Liver (tissue), 9 donors: ENCODE measurements around the gene HOXB4. TPM values are rescaled to one million over a fixed set of nuclear protein-coding genes. Genes with fewer than 3 reads are reported as not detected.

ENCODE experiments used
- DNase-seq: peaks from one replicate; pipeline ENCODE4 v3.0.0-alpha.2; 2017; ENCODE audit warnings: low spot score
- H3K27ac ChIP-seq, 2 donors: one replicate each; pipeline ENCODE4 v1.7.0; 2013; ENCODE audit warnings: inconsistent platforms in 2 of 2, low read length in 2 of 2, control low read depth in 1 of 2, low read depth in 1 of 2, mild to moderate bottlenecking in 1 of 2
- H3K27me3 ChIP-seq, 4 donors: one replicate each; pipeline versions ENCODE4 v1.6.1 to v1.7.0; 2013; ENCODE audit warnings: low read length in 3 of 4, inconsistent platforms in 1 of 4, mild to moderate bottlenecking in 1 of 4, moderate library complexity in 1 of 4; ENCODE audit not compliant: control insufficient read depth in 4 of 4, insufficient read depth in 4 of 4
- H3K36me3 ChIP-seq, 4 donors: one replicate each; pipeline versions ENCODE4 v1.6.1 to v1.7.0; 2013; ENCODE audit warnings: low read length in 3 of 4, mild to moderate bottlenecking in 3 of 4, low read depth in 1 of 4, moderate library complexity in 1 of 4; ENCODE audit not compliant: control insufficient read depth in 4 of 4, insufficient read depth in 3 of 4
- H3K4me1 ChIP-seq, 4 donors: one replicate each; pipeline versions ENCODE4 v1.6.1 to v1.7.0; 2013; ENCODE audit warnings: low read length in 3 of 4, mild to moderate bottlenecking in 3 of 4, moderate library complexity in 1 of 4; ENCODE audit not compliant: control insufficient read depth in 4 of 4, insufficient read depth in 4 of 4
- H3K4me3 ChIP-seq, 3 donors: one replicate each; pipeline versions ENCODE4 v1.6.1 to v1.7.0; 2013; ENCODE audit warnings: low read length in 3 of 3, control low read depth in 1 of 3, low read depth in 1 of 3, mild to moderate bottlenecking in 1 of 3
- H3K9ac ChIP-seq, 2 donors: one replicate each; pipeline ENCODE4 v1.7.0; 2013; ENCODE audit warnings: low read length in 2 of 2, mild to moderate bottlenecking in 2 of 2, moderate library complexity in 2 of 2, control low read depth in 1 of 2, low read depth in 1 of 2
- H3K9me3 ChIP-seq, 4 donors: one replicate each; pipeline versions ENCODE4 v1.6.1 to v1.7.0; 2013; ENCODE audit warnings: low read length in 3 of 4; ENCODE audit not compliant: control insufficient read depth in 4 of 4
- EGR1 ChIP-seq, 2 donors: IDR thresholded peaks; 2 replicates each; pipeline ENCODE4 v1.6.1; 2016 to 2018; ENCODE audit warnings: antibody characterized with exemption in 2 of 2, low read depth in 2 of 2
- FOXA1 ChIP-seq: IDR thresholded peaks from 2 replicates; pipeline ENCODE4 v1.6.1; 2016; ENCODE audit warnings: antibody characterized with exemption
- GABPA ChIP-seq, 2 donors: IDR thresholded peaks in 1 of 2; conservative IDR thresholded peaks in 1 of 2; 2 replicates each; pipeline ENCODE4 v1.6.1; 2016; ENCODE audit warnings: antibody characterized with exemption in 2 of 2, mild to moderate bottlenecking in 1 of 2, moderate library complexity in 1 of 2
- JUND ChIP-seq, 2 donors: IDR thresholded peaks; 2 replicates each; pipeline ENCODE4 v1.6.1; 2016; ENCODE audit warnings: antibody characterized with exemption in 2 of 2
- NR2F2 ChIP-seq: IDR thresholded peaks from 2 replicates; pipeline ENCODE4 v1.6.1; 2016; ENCODE audit warnings: antibody characterized with exemption
- RXRA ChIP-seq, 2 donors: IDR thresholded peaks; 2 replicates each; pipeline ENCODE4 v1.6.1; 2017 to 2018; ENCODE audit warnings: antibody characterized with exemption in 2 of 2, mild to moderate bottlenecking in 1 of 2
- TAF1 ChIP-seq: conservative IDR thresholded peaks from 2 replicates; pipeline ENCODE4 v1.6.1; 2016; ENCODE audit warnings: antibody characterized with exemption, mild to moderate bottlenecking
- YY1 ChIP-seq: IDR thresholded peaks from 2 replicates; pipeline ENCODE4 v1.6.1; 2016; ENCODE audit warnings: antibody characterized with exemption, mild to moderate bottlenecking
- WGBS: extraction: QIAGEN DNeasy Blood & Tissue Kit; methylation state at CpG from one replicate; pipeline ENCODE4 v1.1.7; 2013; 5-methylcytosine and 5-hydroxymethylcytosine counted together
- polyA plus RNA-seq, 2 donors: library from polyadenylated mRNA; stranded (reverse) in 1 of 2; unstranded in 1 of 2; fragments of 200-250 nt in 1 of 2; fragments of >200 nt in 1 of 2; fragmentation: Nextera tagmentation in 1 of 2; extraction: Ambion mirVana in 1 of 2; gene quantifications; one replicate each; pipeline versions ENCODE4 v1.2.1 to v1.2.3, GENCODE V29; 2013 to 2015
- total RNA-seq, 2 donors: library from RNA; depleted of rRNA; stranded (reverse); fragments of >200 nt; gene quantifications; one replicate each; pipeline ENCODE4 v1.2.3, GENCODE V29; 2014
- TF ChIP-seq, protein P1 (sequence below): fragments of 150-350 bp; IDR thresholded peaks from 2 replicates; pipeline ENCODE4 v1.5.1; 2017; ENCODE audit warnings: improper control_type of control experiment, low read depth, low read length; ENCODE audit not compliant: missing input control
- TF ChIP-seq, protein P2 (sequence below): IDR thresholded peaks from 2 replicates; pipeline ENCODE4 v1.6.1; 2016; ENCODE audit warnings: antibody characterized with exemption
- TF ChIP-seq, protein P3 (sequence below): IDR thresholded peaks from 2 replicates; pipeline ENCODE4 v1.6.1; 2016; ENCODE audit warnings: antibody characterized with exemption
- TF ChIP-seq, protein P4 (sequence below): IDR thresholded peaks from 2 replicates; pipeline ENCODE4 v1.6.1; 2016; ENCODE audit warnings: antibody characterized with exemption, mild to moderate bottlenecking
- TF ChIP-seq, protein P5 (sequence below): IDR thresholded peaks from 2 replicates; pipeline ENCODE4 v1.6.1; 2016; ENCODE audit warnings: antibody characterized with exemption
- donor health status: healthy.
- donor health status: healthy.
- donor health status: healthy.
- donor health status: healthy.
- donor health status: healthy.

The HOXB4 gene
- total and polyA plus RNA-seq, 4 donors = 0.19 to 0.75 (median 0.50) TPM

DNA sequence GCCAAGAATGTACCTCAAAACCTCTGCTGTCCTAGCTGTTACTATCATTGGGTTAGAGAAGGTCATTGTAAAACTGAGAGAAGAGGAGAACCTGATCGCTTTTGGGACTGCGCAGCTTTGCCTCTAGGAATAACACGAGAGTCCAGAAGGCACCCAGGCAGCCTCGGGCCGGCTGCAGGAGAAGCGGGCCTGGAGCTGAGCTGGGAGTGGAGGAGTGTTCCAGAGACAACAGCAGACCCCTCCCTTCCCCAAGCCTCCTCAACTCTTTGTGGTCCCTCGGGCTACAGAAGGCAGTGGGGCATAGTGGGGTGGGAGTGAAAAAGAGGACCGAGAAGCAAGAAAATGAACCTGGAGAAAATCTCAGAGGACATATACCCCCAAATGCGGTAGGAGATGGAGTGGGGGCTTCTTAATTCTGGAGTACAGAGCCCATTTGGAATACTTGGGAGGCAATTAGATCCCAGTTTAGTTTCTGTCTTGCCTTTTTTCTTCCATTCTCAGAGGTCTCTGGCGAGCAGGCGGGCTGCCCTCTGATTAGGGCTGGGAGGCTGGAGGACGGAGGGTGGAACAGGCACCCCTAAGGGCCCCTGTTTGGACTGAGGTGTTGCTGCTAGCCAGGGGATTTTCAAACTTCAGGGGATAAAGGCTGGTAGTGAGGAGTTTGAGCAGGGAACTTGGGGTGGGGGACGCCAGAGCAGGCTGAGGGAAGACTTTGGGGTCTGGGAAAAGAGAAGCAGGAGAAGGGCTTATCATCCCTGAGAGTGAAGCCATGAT, 19.9 kb downstream of the HOXB4 start:
- no peak for DNase-seq
- WGBS = 30% methylated on average over 13 of the region's 13 CpGs
- no peak overlapping the region for H3K9ac ChIP-seq

DNA sequence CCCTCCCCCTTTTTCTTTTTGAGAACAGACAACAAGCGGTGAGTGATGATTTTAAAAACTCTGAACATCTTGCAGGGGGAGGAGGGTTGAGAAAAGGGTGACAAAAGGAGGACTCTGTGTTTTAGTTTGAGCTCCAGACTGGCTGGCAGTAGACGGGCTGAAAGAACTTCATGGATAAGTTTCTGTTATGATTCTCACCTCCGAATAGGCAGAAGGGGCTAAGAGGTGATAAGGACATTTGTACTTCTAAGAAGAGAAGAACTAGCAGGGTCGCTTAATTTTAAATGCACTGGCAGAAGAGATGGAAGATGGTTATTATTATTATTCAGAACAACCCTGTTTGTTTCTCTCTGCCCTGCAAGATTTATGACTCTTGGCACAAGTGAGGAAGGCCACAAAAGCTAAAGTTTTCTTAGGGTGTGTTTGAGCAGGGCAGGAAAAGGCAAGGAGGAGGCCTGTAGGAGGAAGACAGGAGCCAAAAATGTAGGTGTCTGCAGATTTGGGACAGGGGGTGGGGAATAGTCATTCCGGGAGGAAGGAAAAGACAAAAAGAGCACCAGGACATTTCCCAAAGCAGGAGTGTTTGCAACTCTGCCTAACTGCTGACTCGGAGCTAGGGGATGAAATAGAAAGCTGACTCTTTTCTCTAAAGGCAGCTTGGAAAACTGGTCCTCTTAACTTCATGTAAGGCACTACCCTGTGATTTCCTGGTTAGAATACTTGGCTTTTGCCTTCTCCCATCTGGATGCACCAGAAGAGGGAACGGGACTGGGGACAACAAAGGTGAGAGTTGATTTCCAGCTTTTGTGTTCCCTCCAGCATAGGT, 21.4 kb downstream of the HOXB4 start:
- TF ChIP-seq RXRA (IDR thresholded peaks at IDR 0.05) = no peak
- TF ChIP-seq, protein P1, sequence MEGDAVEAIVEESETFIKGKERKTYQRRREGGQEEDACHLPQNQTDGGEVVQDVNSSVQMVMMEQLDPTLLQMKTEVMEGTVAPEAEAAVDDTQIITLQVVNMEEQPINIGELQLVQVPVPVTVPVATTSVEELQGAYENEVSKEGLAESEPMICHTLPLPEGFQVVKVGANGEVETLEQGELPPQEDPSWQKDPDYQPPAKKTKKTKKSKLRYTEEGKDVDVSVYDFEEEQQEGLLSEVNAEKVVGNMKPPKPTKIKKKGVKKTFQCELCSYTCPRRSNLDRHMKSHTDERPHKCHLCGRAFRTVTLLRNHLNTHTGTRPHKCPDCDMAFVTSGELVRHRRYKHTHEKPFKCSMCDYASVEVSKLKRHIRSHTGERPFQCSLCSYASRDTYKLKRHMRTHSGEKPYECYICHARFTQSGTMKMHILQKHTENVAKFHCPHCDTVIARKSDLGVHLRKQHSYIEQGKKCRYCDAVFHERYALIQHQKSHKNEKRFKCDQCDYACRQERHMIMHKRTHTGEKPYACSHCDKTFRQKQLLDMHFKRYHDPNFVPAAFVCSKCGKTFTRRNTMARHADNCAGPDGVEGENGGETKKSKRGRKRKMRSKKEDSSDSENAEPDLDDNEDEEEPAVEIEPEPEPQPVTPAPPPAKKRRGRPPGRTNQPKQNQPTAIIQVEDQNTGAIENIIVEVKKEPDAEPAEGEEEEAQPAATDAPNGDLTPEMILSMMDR = no peak
- TF ChIP-seq, protein P2, sequence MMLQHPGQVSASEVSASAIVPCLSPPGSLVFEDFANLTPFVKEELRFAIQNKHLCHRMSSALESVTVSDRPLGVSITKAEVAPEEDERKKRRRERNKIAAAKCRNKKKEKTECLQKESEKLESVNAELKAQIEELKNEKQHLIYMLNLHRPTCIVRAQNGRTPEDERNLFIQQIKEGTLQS = no peak
- no peak for TF ChIP-seq JUND (IDR thresholded peaks at IDR 0.05)
- no peak for TF ChIP-seq TAF1
- TF ChIP-seq, protein P3, sequence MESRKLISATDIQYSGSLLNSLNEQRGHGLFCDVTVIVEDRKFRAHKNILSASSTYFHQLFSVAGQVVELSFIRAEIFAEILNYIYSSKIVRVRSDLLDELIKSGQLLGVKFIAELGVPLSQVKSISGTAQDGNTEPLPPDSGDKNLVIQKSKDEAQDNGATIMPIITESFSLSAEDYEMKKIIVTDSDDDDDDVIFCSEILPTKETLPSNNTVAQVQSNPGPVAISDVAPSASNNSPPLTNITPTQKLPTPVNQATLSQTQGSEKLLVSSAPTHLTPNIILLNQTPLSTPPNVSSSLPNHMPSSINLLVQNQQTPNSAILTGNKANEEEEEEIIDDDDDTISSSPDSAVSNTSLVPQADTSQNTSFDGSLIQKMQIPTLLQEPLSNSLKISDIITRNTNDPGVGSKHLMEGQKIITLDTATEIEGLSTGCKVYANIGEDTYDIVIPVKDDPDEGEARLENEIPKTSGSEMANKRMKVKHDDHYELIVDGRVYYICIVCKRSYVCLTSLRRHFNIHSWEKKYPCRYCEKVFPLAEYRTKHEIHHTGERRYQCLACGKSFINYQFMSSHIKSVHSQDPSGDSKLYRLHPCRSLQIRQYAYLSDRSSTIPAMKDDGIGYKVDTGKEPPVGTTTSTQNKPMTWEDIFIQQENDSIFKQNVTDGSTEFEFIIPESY = no peak
- TF ChIP-seq, protein P4, sequence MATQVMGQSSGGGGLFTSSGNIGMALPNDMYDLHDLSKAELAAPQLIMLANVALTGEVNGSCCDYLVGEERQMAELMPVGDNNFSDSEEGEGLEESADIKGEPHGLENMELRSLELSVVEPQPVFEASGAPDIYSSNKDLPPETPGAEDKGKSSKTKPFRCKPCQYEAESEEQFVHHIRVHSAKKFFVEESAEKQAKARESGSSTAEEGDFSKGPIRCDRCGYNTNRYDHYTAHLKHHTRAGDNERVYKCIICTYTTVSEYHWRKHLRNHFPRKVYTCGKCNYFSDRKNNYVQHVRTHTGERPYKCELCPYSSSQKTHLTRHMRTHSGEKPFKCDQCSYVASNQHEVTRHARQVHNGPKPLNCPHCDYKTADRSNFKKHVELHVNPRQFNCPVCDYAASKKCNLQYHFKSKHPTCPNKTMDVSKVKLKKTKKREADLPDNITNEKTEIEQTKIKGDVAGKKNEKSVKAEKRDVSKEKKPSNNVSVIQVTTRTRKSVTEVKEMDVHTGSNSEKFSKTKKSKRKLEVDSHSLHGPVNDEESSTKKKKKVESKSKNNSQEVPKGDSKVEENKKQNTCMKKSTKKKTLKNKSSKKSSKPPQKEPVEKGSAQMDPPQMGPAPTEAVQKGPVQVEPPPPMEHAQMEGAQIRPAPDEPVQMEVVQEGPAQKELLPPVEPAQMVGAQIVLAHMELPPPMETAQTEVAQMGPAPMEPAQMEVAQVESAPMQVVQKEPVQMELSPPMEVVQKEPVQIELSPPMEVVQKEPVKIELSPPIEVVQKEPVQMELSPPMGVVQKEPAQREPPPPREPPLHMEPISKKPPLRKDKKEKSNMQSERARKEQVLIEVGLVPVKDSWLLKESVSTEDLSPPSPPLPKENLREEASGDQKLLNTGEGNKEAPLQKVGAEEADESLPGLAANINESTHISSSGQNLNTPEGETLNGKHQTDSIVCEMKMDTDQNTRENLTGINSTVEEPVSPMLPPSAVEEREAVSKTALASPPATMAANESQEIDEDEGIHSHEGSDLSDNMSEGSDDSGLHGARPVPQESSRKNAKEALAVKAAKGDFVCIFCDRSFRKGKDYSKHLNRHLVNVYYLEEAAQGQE = no peak
- TF ChIP-seq YY1 = no peak
- no peak for TF ChIP-seq GABPA (IDR thresholded peaks at IDR 0.05 in 1 of 2, conservative IDR thresholded peaks at IDR 0.05 in 1 of 2)
- TF ChIP-seq FOXA1 = no peak
- TF ChIP-seq, protein P5, sequence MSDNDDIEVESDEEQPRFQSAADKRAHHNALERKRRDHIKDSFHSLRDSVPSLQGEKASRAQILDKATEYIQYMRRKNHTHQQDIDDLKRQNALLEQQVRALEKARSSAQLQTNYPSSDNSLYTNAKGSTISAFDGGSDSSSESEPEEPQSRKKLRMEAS = no peak
- no peak for TF ChIP-seq NR2F2

More for the DNA sequence above, 19.9 kb downstream of the HOXB4 start:
- TF ChIP-seq, protein P5 = no peak
- TF ChIP-seq EGR1 (IDR thresholded peaks at IDR 0.05; ENCODE audit: low read depth in 2 of 2) = no peak
- no peak for TF ChIP-seq FOXA1
- no peak for TF ChIP-seq GABPA (IDR thresholded peaks at IDR 0.05 in 1 of 2, conservative IDR thresholded peaks at IDR 0.05 in 1 of 2)
- Histone ChIP-seq H3K9me3 (no peaks in the 10 kb centered on the region), H3K4me1 (no peaks in the 10 kb centered on the region), H3K27ac (peak overlapping the region in 1 of 2 donors; percentile 10), H3K36me3 (no peaks in the 10 kb centered on the region), H3K4me3 (no peak overlapping the region), H3K27me3 (peaks cover 0 to 8% (median 3%) of the 10 kb centered on the region in 4 donors)

More for the DNA sequence above, 21.4 kb downstream of the HOXB4 start:
- no peaks in the 10 kb centered on the region for H3K9me3 ChIP-seq
- H3K4me1 ChIP-seq = no peaks in the 10 kb centered on the region
- peaks cover 0 to 5% (median 3%) of the 10 kb centered on the region in 4 donors for H3K27me3 ChIP-seq
- 25% methylated on average over 7 of the region's 7 CpGs for WGBS
- H3K36me3 ChIP-seq = no peaks in the 10 kb centered on the region
- H3K9ac ChIP-seq = no peak overlapping the region
- DNase-seq = no peak
- no peak overlapping the region for H3K4me3 ChIP-seq
- H3K27ac ChIP-seq = peak overlapping the region; percentile 3 to 16
